ENCODE measurements around the gene U2AF1L4.

- TF ChIP-seq CTCF (IDR thresholded peaks at IDR 0.05) (no peak), POLR2A (IDR thresholded peaks at IDR 0.05) (no peak)
Observed at GRCh38 chr19:35792888-35793287, 47.7 kb upstream of the U2AF1L4 start.
